GM23338 (cell line): ENCODE measurements around the gene FNIP2.

Experiments
- ETS1 ChIP-seq: IDR thresholded peaks from 2 replicates; pipeline ENCODE4 v1.6.1; 2016; ENCODE audit warnings: antibody characterized with exemption
- EZH2 ChIP-seq: fragments of 200-600 bp; sonication (generic); IDR thresholded peaks from one replicate; pipeline ENCODE4 v1.8.0; 2017; ENCODE audit warnings: antibody characterized with exemption, mild to moderate bottlenecking, low read depth; ENCODE audit not compliant: unreplicated experiment
- JUNB ChIP-seq: IDR thresholded peaks from one replicate; pipeline ENCODE4 v1.6.1; 2016; ENCODE audit warnings: antibody characterized with exemption; ENCODE audit not compliant: unreplicated experiment
- POLR2AphosphoS5 ChIP-seq: IDR thresholded peaks from 2 replicates; pipeline ENCODE4 v1.6.1; 2016; ENCODE audit warnings: antibody characterized with exemption, low read depth
- TF ChIP-seq, protein P1 (sequence below), 2 experiments: fragments of 200-600 bp in 1 of 2; sonication (generic) in 1 of 2; conservative IDR thresholded peaks; 2 replicates each; pipeline versions ENCODE4 v1.5.1 to v1.6.1; 2016 to 2017; ENCODE audit warnings: antibody characterized with exemption in 2 of 2, low read depth in 2 of 2, mild to moderate bottlenecking in 2 of 2, moderate library complexity in 1 of 2

DNA sequence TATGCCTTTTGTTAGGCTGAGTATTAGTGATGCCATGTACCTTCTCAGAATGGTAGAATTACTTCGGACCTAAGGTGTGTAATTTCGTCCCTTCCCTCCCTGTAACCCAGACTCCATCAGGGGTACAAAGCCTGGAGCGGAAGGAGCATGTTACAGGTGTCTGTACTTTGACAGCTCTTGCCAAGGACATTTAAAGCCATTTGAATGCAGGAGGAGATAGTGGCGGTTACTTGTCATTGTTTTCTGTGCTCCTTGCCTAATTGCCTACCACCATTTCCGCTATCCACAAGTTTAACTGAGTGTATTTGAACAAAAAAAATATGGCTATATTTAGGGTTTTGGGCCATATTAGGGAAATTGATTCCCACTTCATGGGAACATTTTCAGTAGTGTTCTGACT is 1.8 kb downstream of the FNIP2 start:
- TF ChIP-seq, protein P1, sequence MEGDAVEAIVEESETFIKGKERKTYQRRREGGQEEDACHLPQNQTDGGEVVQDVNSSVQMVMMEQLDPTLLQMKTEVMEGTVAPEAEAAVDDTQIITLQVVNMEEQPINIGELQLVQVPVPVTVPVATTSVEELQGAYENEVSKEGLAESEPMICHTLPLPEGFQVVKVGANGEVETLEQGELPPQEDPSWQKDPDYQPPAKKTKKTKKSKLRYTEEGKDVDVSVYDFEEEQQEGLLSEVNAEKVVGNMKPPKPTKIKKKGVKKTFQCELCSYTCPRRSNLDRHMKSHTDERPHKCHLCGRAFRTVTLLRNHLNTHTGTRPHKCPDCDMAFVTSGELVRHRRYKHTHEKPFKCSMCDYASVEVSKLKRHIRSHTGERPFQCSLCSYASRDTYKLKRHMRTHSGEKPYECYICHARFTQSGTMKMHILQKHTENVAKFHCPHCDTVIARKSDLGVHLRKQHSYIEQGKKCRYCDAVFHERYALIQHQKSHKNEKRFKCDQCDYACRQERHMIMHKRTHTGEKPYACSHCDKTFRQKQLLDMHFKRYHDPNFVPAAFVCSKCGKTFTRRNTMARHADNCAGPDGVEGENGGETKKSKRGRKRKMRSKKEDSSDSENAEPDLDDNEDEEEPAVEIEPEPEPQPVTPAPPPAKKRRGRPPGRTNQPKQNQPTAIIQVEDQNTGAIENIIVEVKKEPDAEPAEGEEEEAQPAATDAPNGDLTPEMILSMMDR (conservative IDR thresholded peaks at IDR 0.05; ENCODE audit: low read depth in 2 of 2), result no peak
- TF ChIP-seq EZH2 (no peak), POLR2AphosphoS5 (no peak), JUNB (no peak), ETS1 (no peak)
